Measurements from ENCODE around the gene TSSK3.

Gene TSSK3

GRCh38 chr1:32362474-32363313 is at the start of gene TSSK3, which contains the start of gene FAM229A:
TSSK3 (plus strand) TSS chr1:32362539; CDS start chr1:32362702, 163 bp downstream.
FAM229A (minus strand) TSS chr1:32362485; CDS start chr1:32362091, 394 bp downstream.
- DNase-seq (ENCODE audit: low spot score), result no peak

GRCh38 chr1:32316903-32317277 is 45.4 kb upstream of the TSSK3 start:
- DNase-seq (ENCODE audit: low spot score), result no peak

- DNase-seq (ENCODE audit: low spot score), result no peak
These were observed 44.0 kb upstream of the TSSK3 start for GRCh38 chr1:32318127-32318869.

GRCh38 chr1:32321712-32322291 is 40.5 kb upstream of the TSSK3 start:
- no peak for DNase-seq (ENCODE audit: low spot score)

GRCh38 chr1:32327204-32327603 is 35.1 kb upstream of the TSSK3 start:
- DNase-seq (ENCODE audit: low spot score), result no peak

GRCh38 chr1:32329931-32330466 is 32.3 kb upstream of the TSSK3 start:
- no peak for DNase-seq (ENCODE audit: low spot score)

GRCh38 chr1:32330558-32331151 is 31.7 kb upstream of the TSSK3 start:
- DNase-seq (ENCODE audit: low spot score), result no peak

- DNase-seq (ENCODE audit: low spot score), result no peak
These were observed 30.8 kb upstream of the TSSK3 start for GRCh38 chr1:32331549-32331948.

- peak; percentile 82 for DNase-seq (ENCODE audit: low spot score)
These were observed 29.9 kb upstream of the TSSK3 start for GRCh38 chr1:32332290-32333079.

- DNase-seq (ENCODE audit: low spot score), result no peak
These were observed 28.9 kb upstream of the TSSK3 start for GRCh38 chr1:32333251-32333963.

- no peak for DNase-seq (ENCODE audit: low spot score)
These were observed 28.0 kb upstream of the TSSK3 start for GRCh38 chr1:32334274-32334861.

GRCh38 chr1:32334864-32335534 is 27.3 kb upstream of the TSSK3 start:
- DNase-seq (ENCODE audit: low spot score), result peak; percentile 47

- no peak for DNase-seq (ENCODE audit: low spot score)
These were observed 26.9 kb upstream of the TSSK3 start for GRCh38 chr1:32335535-32335789.

GRCh38 chr1:32335790-32336590 is 26.3 kb upstream of the TSSK3 start, which contains the start of gene MARCKSL1:
MARCKSL1 (minus strand) TSS chr1:32336233; CDS start chr1:32336033, 200 bp downstream.
- peak; percentile 89 for DNase-seq (ENCODE audit: low spot score)

- peak; percentile 43 for DNase-seq (ENCODE audit: low spot score)
These were observed 25.8 kb upstream of the TSSK3 start for GRCh38 chr1:32336591-32336932.

GRCh38 chr1:32336963-32337675 is 25.2 kb upstream of the TSSK3 start:
- peak; percentile 54 for DNase-seq (ENCODE audit: low spot score)

- peak; percentile 97 for DNase-seq (ENCODE audit: low spot score)
These were observed 24.3 kb upstream of the TSSK3 start for GRCh38 chr1:32337855-32338636.
